Erythroblast (primary cell): ENCODE results near the gene ERBB4.

Experiments used
- GATA1 ChIP-seq: IDR thresholded peaks from 2 replicates; pipeline ENCODE4 v1.6.1; 2011; ENCODE audit warnings: low read depth, mild to moderate bottlenecking, control low read depth, low read length, moderate library complexity
- POLR2A ChIP-seq: IDR thresholded peaks from 2 replicates; pipeline ENCODE4 v1.6.1; 2011; ENCODE audit warnings: mild to moderate bottlenecking, low read length

GRCh38 chr2:212208467-212208866, 330.1 kb downstream of the ERBB4 start:
- TF ChIP-seq POLR2A: no peak
- no peak for TF ChIP-seq GATA1
